K562 (cell line): ENCODE data around the gene RALGPS1. TPM values are rescaled to one million over a fixed set of nuclear protein-coding genes. Genes with fewer than 3 reads are reported as not detected.

ENCODE experiments used
- BRD9 ChIP-seq: fragments of 450-650 bp; IDR thresholded peaks from 2 replicates; pipeline ENCODE4 v1.6.1; 2018; ENCODE audit warnings: low read depth; ENCODE audit not compliant: partially characterized antibody
- CBFA2T2 ChIP-seq: fragments of 450-650 bp; conservative IDR thresholded peaks from 2 replicates; pipeline ENCODE4 v1.6.1; 2017; ENCODE audit warnings: mild to moderate bottlenecking
- CHD2 ChIP-seq: IDR thresholded peaks from 2 replicates; pipeline ENCODE4 v1.6.1; 2011; ENCODE audit warnings: low read depth, low read length
- FIP1L1 ChIP-seq: fragments of 200-400 bp; formaldehyde crosslinking; IDR thresholded peaks from 2 replicates; pipeline ENCODE4 v1.6.1; 2018; ENCODE audit warnings: mild to moderate bottlenecking, low read depth, low read length; ENCODE audit not compliant: poor library complexity, severe bottlenecking
- HDAC6 ChIP-seq: IDR thresholded peaks from 2 replicates; pipeline ENCODE4 v1.6.1; 2012; ENCODE audit warnings: low read depth, mild to moderate bottlenecking, control low read depth, inconsistent platforms, low read length, moderate library complexity
- MAFK ChIP-seq: IDR thresholded peaks from 2 replicates; pipeline ENCODE4 v1.6.1; 2011; ENCODE audit warnings: low read length, improper control_type of control experiment
- MYBL2 ChIP-seq, 2 experiments: fragments of 450-650 bp in 1 of 2; sonication (generic) in 1 of 2; formaldehyde crosslinking in 1 of 2; IDR thresholded peaks; 2 replicates each; pipeline versions ENCODE4 v1.6.1 to v1.8.1; 2017 to 2022; ENCODE audit warnings: borderline replicate concordance in 1 of 2, inconsistent platforms in 1 of 2, low read depth in 1 of 2, mild to moderate bottlenecking in 1 of 2, missing genetic modification reagents in 1 of 2, moderate library complexity in 1 of 2
- MYC ChIP-seq, 2 experiments: fragments of 250-450 bp in 1 of 2; sonication (Bioruptor Pico) in 1 of 2; IDR thresholded peaks; 2 replicates each; pipeline versions ENCODE4 v1.5.1 to v1.6.1; 2012 to 2021; ENCODE audit warnings: low read depth in 2 of 2, borderline replicate concordance in 1 of 2, improper control_type of control experiment in 1 of 2, low read length in 1 of 2, mild to moderate bottlenecking in 1 of 2, moderate library complexity in 1 of 2
- NONO ChIP-seq, 2 experiments: fragments of 200-400 bp in 1 of 2; fragments of 450-650 bp in 1 of 2; formaldehyde crosslinking in 1 of 2; IDR thresholded peaks; 2 replicates each; pipeline ENCODE4 v1.6.1; 2017; ENCODE audit warnings: low read depth in 2 of 2, mild to moderate bottlenecking in 2 of 2, moderate library complexity in 2 of 2, low read length in 1 of 2
- PML ChIP-seq: IDR thresholded peaks from 2 replicates; pipeline ENCODE4 v1.6.1; 2012; ENCODE audit warnings: low read length, inconsistent platforms
- POLR2AphosphoS2 ChIP-seq: IDR thresholded peaks from 2 replicates; pipeline ENCODE4 v1.6.1; 2012; ENCODE audit warnings: low read length, improper control_type of control experiment
- TBL1XR1 ChIP-seq, 2 experiments: IDR thresholded peaks; 2 replicates each; pipeline ENCODE4 v1.6.1; 2012; ENCODE audit warnings: improper control_type of control experiment in 2 of 2, low read length in 2 of 2, mild to moderate bottlenecking in 1 of 2
- TFAM ChIP-seq: fragments of 250-450 bp; sonication (Bioruptor Pico); conservative IDR thresholded peaks from 2 replicates; pipeline ENCODE4 v1.5.0; 2021; ENCODE audit warnings: mild to moderate bottlenecking, moderate library complexity
- TGIF2 ChIP-seq: sonication (generic); formaldehyde crosslinking; IDR thresholded peaks from 2 replicates; pipeline ENCODE4 v1.8.1; 2022; ENCODE audit warnings: mild to moderate bottlenecking, missing genetic modification reagents, moderate library complexity
- ZKSCAN1 ChIP-seq: fragments of 150-350 bp; IDR thresholded peaks from 2 replicates; pipeline ENCODE4 v1.6.1; 2016; ENCODE audit warnings: low read depth, low read length
- ZNF146 ChIP-seq: IDR thresholded peaks from one replicate; pipeline ENCODE4 v1.6.1; 2018; ENCODE audit warnings: missing compliant biosample characterization; ENCODE audit not compliant: unreplicated experiment
- ZNF253 ChIP-seq: fragments of 250-450 bp; sonication (Bioruptor Pico); conservative IDR thresholded peaks from 2 replicates; pipeline ENCODE4 v1.6.1; 2021; ENCODE audit warnings: mild to moderate bottlenecking
- polyA plus RNA-seq, 8 experiments: library from polyadenylated mRNA; depleted of rRNA in 4 of 8; stranded (reverse) in 5 of 8; unstranded in 3 of 8; fragments of >200 nt; fragmentation: Nextera tagmentation in 2 of 8; fragmentation: Illumina TruSeq in 1 of 8; extraction: Ambion mirVana in 2 of 8; extraction: Trizol in 1 of 8; gene quantifications; 2 replicates each; pipeline versions ENCODE4 v1.2.1 to v1.2.3, GENCODE V29; 2011 to 2014; ENCODE audit warnings: inconsistent platforms in 1 of 8, missing spikeins in 1 of 8
- total RNA-seq, 7 experiments: library from RNA; depleted of rRNA in 6 of 7; stranded (reverse); fragments of >200 nt in 6 of 7; fragmentation: Illumina TruSeq in 2 of 7; extraction: Trizol in 2 of 7; gene quantifications; 2 replicates each; pipeline versions ENCODE4 v1.2.1 to v1.2.3, GENCODE V29; 2011 to 2021; ENCODE audit warnings: low replicate concordance in 1 of 7
- TF ChIP-seq, protein P1 (sequence below): fragments of 450-650 bp; IDR thresholded peaks from 2 replicates; pipeline ENCODE4 v1.7.0; 2016; ENCODE audit warnings: borderline replicate concordance
- TF ChIP-seq, protein P2 (sequence below): fragments of 200-800 bp; sonication (Bioruptor generic); IDR thresholded peaks from 2 replicates; pipeline ENCODE4 v1.6.1; 2016; ENCODE audit warnings: missing genetic modification characterization, missing compliant biosample characterization
- TF ChIP-seq, protein P3 (sequence below): sonication (generic); formaldehyde crosslinking; IDR thresholded peaks from 2 replicates; pipeline ENCODE4 v1.9.0; 2022; ENCODE audit warnings: mild to moderate bottlenecking, missing genetic modification reagents

The RALGPS1 gene
- total and polyA plus RNA-seq, 9 of the 15 experiments (the other 6 are each of a cell fraction or from before 2014, with no cell fraction given) = 0.04 to 2.6 (median 1.5) TPM

DNA sequence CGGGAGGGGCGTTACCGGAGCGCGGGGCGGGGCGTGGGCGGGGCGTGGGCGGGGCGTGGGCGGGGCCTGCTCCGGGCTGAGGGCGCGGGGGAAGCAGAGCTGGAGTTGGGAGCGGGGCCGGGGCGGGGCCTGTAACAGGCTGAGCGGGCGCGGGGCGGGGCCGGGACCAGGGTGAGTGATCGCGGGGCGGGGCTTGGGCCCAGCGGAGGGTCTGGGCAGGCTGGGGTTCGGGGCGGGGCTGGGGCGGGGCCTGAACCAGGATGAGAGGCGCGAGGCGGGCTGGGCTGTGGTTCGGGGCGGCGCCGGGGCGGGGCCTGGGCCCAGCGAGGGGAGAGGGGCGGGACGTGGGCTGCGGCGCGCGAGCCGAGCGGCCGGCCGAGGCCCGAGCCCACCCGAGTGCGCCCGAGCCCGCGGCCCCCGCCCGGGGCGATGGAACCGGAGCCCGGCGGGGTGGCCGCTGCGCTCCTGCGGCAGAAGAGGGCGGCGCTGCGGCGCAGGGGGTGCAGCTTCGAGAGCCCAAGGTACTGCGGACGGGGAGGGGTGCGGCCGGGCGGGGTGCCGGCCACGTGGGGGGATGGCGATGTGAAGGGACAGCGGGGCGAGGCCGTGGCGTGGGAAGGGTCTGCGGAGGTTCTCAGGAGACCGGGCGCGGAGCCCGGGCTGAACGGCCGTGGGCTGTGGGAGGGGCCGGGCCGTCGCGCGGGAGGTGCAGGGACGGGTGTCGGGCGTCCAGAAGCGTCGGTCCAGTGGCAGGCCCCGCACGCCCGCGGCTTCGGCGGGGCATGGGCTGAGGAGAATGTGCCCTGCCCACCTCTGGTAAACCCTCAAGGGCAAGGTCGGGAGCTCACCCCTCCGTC is 310.5 kb downstream of the RALGPS1 start (continued):
- TF ChIP-seq, protein P1, sequence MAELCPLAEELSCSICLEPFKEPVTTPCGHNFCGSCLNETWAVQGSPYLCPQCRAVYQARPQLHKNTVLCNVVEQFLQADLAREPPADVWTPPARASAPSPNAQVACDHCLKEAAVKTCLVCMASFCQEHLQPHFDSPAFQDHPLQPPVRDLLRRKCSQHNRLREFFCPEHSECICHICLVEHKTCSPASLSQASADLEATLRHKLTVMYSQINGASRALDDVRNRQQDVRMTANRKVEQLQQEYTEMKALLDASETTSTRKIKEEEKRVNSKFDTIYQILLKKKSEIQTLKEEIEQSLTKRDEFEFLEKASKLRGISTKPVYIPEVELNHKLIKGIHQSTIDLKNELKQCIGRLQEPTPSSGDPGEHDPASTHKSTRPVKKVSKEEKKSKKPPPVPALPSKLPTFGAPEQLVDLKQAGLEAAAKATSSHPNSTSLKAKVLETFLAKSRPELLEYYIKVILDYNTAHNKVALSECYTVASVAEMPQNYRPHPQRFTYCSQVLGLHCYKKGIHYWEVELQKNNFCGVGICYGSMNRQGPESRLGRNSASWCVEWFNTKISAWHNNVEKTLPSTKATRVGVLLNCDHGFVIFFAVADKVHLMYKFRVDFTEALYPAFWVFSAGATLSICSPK = no peak
- TF ChIP-seq POLR2AphosphoS2 = no peak
- no peak for TF ChIP-seq MYBL2 (IDR thresholded peaks at IDR 0.05; ENCODE audit: low read depth)
- no peak for TF ChIP-seq MYBL2 (CRISPR knock-in tag; IDR thresholded peaks at IDR 0.05; ENCODE audit: borderline replicate concordance)
- TF ChIP-seq TBL1XR1 (IDR thresholded peaks at IDR 0.05; ENCODE audit: low read length in 2 of 2) = no peak
- TF ChIP-seq BRD9 = no peak
- TF ChIP-seq ZNF146 (CRISPR knock-in tag) = no peak
- TF ChIP-seq CBFA2T2 = no peak
- TF ChIP-seq ZKSCAN1 = no peak
- TF ChIP-seq TGIF2 = no peak
- TF ChIP-seq ZNF253 = no peak
- no peak for TF ChIP-seq PML
- no peak for TF ChIP-seq FIP1L1
- TF ChIP-seq, protein P2, sequence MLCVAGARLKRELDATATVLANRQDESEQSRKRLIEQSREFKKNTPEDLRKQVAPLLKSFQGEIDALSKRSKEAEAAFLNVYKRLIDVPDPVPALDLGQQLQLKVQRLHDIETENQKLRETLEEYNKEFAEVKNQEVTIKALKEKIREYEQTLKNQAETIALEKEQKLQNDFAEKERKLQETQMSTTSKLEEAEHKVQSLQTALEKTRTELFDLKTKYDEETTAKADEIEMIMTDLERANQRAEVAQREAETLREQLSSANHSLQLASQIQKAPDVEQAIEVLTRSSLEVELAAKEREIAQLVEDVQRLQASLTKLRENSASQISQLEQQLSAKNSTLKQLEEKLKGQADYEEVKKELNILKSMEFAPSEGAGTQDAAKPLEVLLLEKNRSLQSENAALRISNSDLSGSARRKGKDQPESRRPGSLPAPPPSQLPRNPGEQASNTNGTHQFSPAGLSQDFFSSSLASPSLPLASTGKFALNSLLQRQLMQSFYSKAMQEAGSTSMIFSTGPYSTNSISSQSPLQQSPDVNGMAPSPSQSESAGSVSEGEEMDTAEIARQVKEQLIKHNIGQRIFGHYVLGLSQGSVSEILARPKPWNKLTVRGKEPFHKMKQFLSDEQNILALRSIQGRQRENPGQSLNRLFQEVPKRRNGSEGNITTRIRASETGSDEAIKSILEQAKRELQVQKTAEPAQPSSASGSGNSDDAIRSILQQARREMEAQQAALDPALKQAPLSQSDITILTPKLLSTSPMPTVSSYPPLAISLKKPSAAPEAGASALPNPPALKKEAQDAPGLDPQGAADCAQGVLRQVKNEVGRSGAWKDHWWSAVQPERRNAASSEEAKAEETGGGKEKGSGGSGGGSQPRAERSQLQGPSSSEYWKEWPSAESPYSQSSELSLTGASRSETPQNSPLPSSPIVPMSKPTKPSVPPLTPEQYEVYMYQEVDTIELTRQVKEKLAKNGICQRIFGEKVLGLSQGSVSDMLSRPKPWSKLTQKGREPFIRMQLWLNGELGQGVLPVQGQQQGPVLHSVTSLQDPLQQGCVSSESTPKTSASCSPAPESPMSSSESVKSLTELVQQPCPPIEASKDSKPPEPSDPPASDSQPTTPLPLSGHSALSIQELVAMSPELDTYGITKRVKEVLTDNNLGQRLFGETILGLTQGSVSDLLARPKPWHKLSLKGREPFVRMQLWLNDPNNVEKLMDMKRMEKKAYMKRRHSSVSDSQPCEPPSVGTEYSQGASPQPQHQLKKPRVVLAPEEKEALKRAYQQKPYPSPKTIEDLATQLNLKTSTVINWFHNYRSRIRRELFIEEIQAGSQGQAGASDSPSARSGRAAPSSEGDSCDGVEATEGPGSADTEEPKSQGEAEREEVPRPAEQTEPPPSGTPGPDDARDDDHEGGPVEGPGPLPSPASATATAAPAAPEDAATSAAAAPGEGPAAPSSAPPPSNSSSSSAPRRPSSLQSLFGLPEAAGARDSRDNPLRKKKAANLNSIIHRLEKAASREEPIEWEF (CRISPR knock-in tag) = no peak
- TF ChIP-seq NONO (IDR thresholded peaks at IDR 0.05; ENCODE audit: low read depth in 2 of 2, low read length in 1 of 2) = 0 out of 4 replicates have a peak, but pooled peaks of 1 of the 2 experiments have one; percentile 34
- TF ChIP-seq, protein P3, sequence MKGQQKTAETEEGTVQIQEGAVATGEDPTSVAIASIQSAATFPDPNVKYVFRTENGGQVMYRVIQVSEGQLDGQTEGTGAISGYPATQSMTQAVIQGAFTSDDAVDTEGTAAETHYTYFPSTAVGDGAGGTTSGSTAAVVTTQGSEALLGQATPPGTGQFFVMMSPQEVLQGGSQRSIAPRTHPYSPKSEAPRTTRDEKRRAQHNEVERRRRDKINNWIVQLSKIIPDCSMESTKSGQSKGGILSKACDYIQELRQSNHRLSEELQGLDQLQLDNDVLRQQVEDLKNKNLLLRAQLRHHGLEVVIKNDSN (CRISPR knock-in tag) = peak; percentile 54
- TF ChIP-seq MYC (IDR thresholded peaks at IDR 0.05; ENCODE audit: low read depth, low read length) = peak; percentile 69
- TF ChIP-seq MYC (CRISPR knock-in tag; IDR thresholded peaks at IDR 0.05; ENCODE audit: borderline replicate concordance, low read depth) = no peak
- no peak for TF ChIP-seq HDAC6
- TF ChIP-seq MAFK = no peak
- TF ChIP-seq CHD2 = no peak
- TF ChIP-seq TFAM (CRISPR knock-in tag) = no peak
